IPS DF 6.9 (cell line): Measurements from ENCODE around the gene ADAMTS12.

ENCODE experiments used
- DNase-seq: peaks from one replicate; pipeline ENCODE4 v3.0.0-alpha.2; 2013; ENCODE audit warnings: low read depth, low spot score
- H3K27ac ChIP-seq: one replicate; pipeline ENCODE4 v1.5.1; 2013; ENCODE audit warnings: low read length, control low read depth
- H3K27me3 ChIP-seq: 2 replicates; pipeline ENCODE4 v1.6.1; 2013; ENCODE audit warnings: mild to moderate bottlenecking, low read length; ENCODE audit not compliant: control insufficient read depth, insufficient read depth
- H3K36me3 ChIP-seq: 2 replicates; pipeline ENCODE4 v1.6.1; 2013; ENCODE audit warnings: low read length; ENCODE audit not compliant: control insufficient read depth, insufficient read depth
- H3K4me1 ChIP-seq: 2 replicates; pipeline ENCODE4 v1.6.1; 2013; ENCODE audit warnings: low read length; ENCODE audit not compliant: control insufficient read depth, insufficient read depth
- H3K4me3 ChIP-seq: 2 replicates; pipeline ENCODE4 v1.5.1; 2013; ENCODE audit warnings: mild to moderate bottlenecking, low read length
- H3K9me3 ChIP-seq: 2 replicates; pipeline ENCODE4 v1.6.1; 2013; ENCODE audit warnings: low read length, inconsistent platforms; ENCODE audit not compliant: control insufficient read depth, insufficient read depth
- WGBS: extraction: QIAGEN DNeasy Blood & Tissue Kit; methylation state at CpG from one replicate; pipeline ENCODE4 v1.1.7; 2013; ENCODE audit warnings: mixed read lengths, missing lambda C conversion rate; ENCODE audit not compliant: insufficient read length, insufficient coverage; 5-methylcytosine and 5-hydroxymethylcytosine counted together

Gene ADAMTS12

DNA sequence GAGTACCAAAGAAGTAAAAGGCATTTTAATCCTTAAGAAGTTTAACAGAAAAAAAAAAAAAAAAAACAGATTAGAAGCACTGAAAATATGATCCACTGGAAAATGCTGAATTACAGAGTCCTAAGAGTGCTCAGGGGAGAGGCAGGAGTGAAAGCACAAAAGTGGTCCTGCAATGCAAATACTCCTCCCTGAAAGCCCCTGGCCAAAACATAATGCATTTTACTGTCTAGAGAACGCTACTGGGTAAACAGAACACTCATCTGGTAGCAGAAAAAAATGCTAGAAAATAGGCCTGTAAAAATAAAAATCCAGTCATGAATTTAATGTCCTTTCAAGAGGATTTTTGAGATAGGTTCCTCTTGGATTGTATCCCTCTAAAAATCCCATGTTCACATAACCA, 81.9 kb downstream of the ADAMTS12 start:
- no peak for DNase-seq
- no peaks in the 10 kb centered on the region for H3K9me3 ChIP-seq
- no peaks in the 10 kb centered on the region for H3K27me3 ChIP-seq
- no peaks in the 10 kb centered on the region for H3K36me3 ChIP-seq
- WGBS, result no CpG with 5 or more reads among the region's 1 CpG
- H3K4me1 ChIP-seq, result no peaks in the 10 kb centered on the region
- H3K27ac ChIP-seq, result no peak overlapping the region
- H3K4me3 ChIP-seq, result no peak overlapping the region

DNA sequence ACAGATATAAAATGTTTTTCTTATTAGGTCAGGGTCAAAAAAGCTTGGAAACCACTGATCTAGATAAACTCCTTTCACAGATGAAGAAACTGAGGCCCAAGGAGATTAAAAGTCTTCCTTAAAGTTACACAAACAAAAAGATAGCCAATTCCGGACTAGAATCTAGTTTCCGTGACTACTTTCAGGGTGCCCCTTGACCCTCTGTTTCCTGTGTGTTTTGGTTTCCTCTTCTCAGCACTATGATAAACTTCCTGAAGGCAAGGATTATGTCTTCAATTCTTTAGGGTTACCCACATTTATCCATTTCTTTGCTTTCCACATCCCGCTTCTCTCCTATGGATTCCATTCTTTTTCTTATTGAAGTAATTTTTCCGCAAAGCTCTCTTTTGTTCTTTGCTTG, 83.1 kb downstream of the ADAMTS12 start:
- no peaks in the 10 kb centered on the region for H3K4me1 ChIP-seq
- no CpG with 5 or more reads among the region's 4 CpGs for WGBS
- no peaks in the 10 kb centered on the region for H3K36me3 ChIP-seq
- H3K27ac ChIP-seq, result no peak overlapping the region
- H3K27me3 ChIP-seq, result no peaks in the 10 kb centered on the region
- no peak overlapping the region for H3K4me3 ChIP-seq
- H3K9me3 ChIP-seq, result no peaks in the 10 kb centered on the region
- DNase-seq, result no peak

DNA sequence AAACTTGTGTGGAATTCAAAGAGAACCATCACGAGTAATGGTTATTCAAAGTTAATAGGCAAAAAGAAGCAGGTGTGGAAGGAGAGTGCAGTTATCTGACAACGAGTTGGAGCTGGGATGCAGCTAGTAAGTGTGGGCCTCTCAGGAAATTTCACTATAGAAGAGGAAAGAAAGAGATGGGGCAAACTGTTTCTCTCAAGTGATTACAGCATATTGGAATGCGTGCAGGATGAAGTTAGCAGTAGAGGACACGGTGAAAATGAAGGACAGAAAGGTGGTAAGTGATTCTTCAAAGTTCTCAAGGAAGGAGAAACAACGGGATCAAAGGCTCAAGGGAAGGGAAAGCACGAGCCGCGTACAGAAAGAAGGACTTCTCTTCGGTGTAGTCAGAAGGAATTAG, 84.0 kb downstream of the ADAMTS12 start:
- Histone ChIP-seq H3K4me3 (no peak overlapping the region), H3K27ac (no peak overlapping the region), H3K9me3 (no peaks in the 10 kb centered on the region), H3K4me1 (no peaks in the 10 kb centered on the region), H3K36me3 (no peaks in the 10 kb centered on the region), H3K27me3 (no peaks in the 10 kb centered on the region)
- no peak for DNase-seq
- no CpG with 5 or more reads among the region's 9 CpGs for WGBS

DNA sequence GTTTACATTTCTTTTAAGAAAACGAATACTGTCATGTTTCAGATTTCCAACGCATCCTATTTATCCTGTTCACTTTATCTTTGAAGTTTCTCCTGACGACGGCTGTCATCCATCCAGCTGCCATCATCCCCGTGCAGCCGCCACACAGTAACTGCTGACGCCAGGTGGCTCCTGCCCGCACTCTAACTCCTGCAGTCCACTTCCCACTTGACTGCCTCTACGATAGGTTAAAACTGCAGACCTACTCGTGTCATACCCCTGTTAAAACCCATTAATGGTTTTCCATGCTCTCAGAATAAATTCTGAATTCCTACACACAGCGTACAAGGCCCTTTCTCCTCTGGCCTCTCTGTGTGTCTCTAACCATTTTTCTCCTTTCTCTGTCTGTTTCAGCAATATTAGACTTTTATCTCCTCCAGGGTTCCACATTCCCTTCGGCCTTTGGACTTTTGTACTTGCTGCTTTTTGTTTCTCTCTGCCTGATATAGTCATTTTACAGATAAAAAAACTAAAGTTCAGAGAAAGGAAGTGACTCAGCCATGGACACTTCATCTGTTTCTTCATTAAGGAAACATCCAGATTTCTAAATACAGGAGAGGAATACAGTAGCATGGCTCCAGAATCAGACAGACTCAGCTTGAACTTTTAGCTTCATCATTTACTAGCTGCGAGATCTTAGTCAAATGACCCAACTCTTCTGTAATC, 84.9 kb downstream of the ADAMTS12 start:
- Histone ChIP-seq H3K27me3 (no peaks in the 10 kb centered on the region), H3K27ac (no peak overlapping the region), H3K4me1 (no peaks in the 10 kb centered on the region), H3K4me3 (no peak overlapping the region), H3K36me3 (no peaks in the 10 kb centered on the region), H3K9me3 (no peaks in the 10 kb centered on the region)
- no CpG with 5 or more reads among the region's 13 CpGs for WGBS
- no peak for DNase-seq

DNA sequence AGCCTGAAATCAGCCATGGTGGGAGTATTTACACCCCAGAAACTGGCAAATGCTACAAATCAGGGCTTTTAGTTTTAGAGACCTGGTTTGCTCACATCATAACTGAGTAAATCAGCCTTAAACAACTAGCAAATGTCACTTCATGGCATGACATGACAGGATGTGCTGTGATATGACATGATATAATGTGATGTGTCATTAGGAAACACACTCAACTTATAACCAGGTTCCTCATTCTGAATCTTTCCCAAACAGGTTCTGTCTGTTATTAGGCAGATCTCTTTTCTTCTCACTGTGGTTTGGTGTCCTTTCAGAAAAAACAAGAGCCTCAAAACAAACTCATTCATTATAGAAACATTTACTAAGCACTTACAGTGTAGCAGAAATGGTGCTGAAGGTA, 90.5 kb downstream of the ADAMTS12 start:
- no peak overlapping the region for H3K27ac ChIP-seq
- DNase-seq, result no peak

DNA sequence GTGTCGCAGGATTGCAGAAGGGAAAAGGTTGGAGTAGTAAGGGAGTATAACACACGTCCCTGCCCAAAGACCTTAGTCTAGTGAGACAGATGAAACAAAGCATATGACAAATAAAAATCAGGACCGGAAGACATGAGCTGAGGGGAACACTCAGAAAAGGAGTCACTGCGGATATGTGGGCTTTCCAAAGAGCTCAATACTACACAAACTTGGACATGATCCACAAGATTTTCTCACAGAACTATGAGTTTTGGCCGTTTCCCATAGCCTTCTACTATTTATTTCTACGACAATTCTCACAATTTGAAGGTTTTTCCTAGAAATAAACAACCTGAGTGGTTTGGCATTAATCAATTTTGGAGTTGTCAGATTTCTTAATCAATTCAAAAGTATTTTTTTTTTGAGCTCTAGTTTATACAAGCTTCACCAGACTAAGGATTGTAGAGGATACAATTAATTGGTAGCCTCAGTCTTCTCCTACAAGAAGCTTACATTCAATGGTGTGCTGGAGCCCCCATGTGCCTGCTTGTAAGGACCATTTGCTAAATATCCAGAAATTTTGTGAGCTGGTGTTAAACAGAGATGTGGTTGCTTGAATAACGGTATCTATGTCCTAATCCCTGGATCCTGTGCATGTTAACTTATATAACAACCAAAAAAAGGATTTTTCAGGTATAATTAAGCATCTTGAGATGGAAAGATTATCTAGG, 91.4 kb downstream of the ADAMTS12 start:
- no CpG with 5 or more reads among the region's 7 CpGs for WGBS
- Histone ChIP-seq H3K27me3 (no peaks in the 10 kb centered on the region), H3K27ac (no peak overlapping the region), H3K4me3 (no peak overlapping the region), H3K9me3 (no peaks in the 10 kb centered on the region), H3K4me1 (peaks cover 2% of the 10 kb centered on the region; the same call in 1 of the 2 replicates), H3K36me3 (no peaks in the 10 kb centered on the region)
- DNase-seq, result no peak

More for the DNA sequence above, 90.5 kb downstream of the ADAMTS12 start:
- Histone ChIP-seq H3K9me3 (no peaks in the 10 kb centered on the region), H3K4me3 (no peak overlapping the region), H3K4me1 (no peaks in the 10 kb centered on the region), H3K36me3 (no peaks in the 10 kb centered on the region), H3K27me3 (no peaks in the 10 kb centered on the region)

DNA sequence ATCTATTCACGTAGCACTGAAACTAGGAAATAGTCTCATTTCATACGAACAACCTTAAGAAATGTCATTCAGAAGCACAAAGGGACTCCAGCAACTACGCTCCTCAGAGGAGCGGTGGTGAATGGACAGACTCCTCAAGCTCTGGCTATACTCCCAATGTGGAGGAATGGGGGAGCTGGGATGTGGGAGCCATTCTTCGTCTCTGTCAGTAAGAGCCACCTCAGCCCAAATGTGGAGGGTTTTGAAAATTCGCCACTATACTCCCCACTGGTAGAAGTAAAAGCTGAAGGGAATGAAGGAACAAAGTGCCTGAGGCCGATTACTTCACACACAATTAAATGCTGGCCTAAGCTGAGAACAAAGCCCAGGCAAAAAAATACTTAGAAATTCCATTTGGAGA, 96.3 kb downstream of the ADAMTS12 start:
- no peak overlapping the region for H3K27ac ChIP-seq
- 100% methylated on average over 1 of the region's 7 CpGs for WGBS

DNA sequence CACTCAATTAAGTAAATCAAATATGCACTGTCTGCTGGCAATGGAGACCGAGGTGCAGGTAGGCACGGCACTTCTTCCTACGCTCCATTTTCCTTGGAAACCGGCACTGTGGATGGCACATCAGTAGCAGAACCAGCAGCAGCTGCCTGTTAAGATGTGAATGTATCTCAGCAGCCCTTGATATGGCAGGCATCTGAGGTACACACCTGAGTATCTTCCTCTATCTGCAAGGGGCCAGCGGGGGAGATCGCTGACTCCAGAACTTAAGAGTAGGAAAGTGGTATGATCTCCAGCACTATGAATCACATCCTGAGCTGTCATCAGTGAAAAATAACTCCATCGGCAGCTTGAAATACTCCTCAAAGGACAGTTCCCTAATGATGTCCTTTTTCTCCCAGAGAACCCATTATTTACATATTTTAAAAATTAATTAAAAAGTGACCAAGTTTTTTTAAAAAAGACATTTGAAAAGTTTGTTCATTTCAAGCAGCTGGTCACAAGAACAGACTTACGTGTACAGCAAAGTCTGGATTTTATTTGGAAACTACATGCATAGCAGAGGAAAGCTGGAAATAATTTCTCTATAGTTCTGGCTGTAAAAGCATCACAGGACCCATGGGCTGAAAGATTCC, 97.1 kb downstream of the ADAMTS12 start:
- no peaks in the 10 kb centered on the region for H3K27me3 ChIP-seq
- no peak overlapping the region for H3K4me3 ChIP-seq
- H3K9me3 ChIP-seq, result no peaks in the 10 kb centered on the region
- no CpG with 5 or more reads among the region's 8 CpGs for WGBS
- H3K27ac ChIP-seq, result no peak overlapping the region
- H3K4me1 ChIP-seq, result peaks cover 3% of the 10 kb centered on the region; the same call in 1 of the 2 replicates
- no peak for DNase-seq
- no peaks in the 10 kb centered on the region for H3K36me3 ChIP-seq

More for the DNA sequence above, 96.3 kb downstream of the ADAMTS12 start:
- Histone ChIP-seq H3K36me3 (no peaks in the 10 kb centered on the region), H3K4me3 (no peak overlapping the region), H3K27me3 (no peaks in the 10 kb centered on the region), H3K4me1 (peaks cover 3% of the 10 kb centered on the region; the same call in 1 of the 2 replicates), H3K9me3 (no peaks in the 10 kb centered on the region)
- DNase-seq, result no peak

DNA sequence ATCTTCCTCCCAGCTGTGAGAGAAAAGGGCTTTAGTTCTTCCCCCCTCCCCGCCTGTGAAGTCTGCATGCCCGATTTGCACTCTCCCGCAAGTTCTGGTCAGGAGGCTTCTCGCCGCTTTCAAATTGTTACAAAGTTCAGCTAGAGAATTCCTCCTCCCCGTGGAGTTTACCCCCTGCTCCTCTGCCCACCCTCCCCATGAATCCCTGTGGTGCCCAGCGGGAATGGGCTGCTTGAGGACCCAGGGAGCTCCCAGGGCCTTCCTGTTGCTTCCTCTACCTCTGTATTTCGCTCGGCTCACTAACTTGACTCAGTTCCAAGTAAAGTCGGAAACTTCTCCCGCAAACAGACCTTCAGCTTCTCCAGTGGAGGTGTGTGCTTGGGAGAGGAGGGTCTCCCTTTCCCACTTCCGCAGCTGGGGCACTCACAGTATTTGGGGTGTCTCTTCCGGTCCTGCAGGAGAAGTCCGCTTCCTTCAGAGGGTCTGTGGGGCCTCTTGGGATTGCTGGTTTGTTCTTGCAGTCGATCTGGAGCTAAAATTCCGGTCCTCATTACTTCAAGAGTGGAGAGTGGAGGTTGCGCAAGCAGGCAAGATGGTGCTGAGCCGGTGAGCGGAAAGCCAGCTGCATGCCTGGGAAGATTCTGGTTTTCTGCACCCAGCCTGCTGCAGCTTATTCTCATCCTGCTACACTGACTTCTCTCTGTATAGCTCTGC, 97.8 kb downstream of the ADAMTS12 start:
- peaks cover 3% of the 10 kb centered on the region; the same call in 1 of the 2 replicates for H3K4me1 ChIP-seq
- H3K27ac ChIP-seq, result no peak overlapping the region
- no peaks in the 10 kb centered on the region for H3K36me3 ChIP-seq
- DNase-seq, result no peak
- H3K4me3 ChIP-seq, result no peak overlapping the region
- no peaks in the 10 kb centered on the region for H3K27me3 ChIP-seq
- H3K9me3 ChIP-seq, result no peaks in the 10 kb centered on the region
- WGBS, result no CpG with 5 or more reads among the region's 19 CpGs

DNA sequence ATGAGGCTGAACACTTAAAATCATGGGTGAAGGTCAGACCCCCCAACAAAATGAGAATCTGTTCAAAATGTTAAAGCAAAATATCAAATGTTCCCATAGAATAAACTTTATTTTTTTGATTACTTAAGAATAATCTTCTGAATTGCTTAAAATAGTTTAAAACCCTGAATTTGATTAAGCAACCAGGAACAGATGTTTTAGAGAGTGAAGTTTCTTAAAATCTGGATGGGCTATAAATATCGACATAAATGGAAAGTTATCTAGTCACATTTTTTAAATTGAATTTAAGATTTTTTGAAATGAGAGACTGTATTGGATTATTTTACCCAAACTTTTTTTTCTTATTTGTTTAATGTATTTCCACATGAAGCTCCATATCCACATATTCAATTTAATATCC, 98.5 kb downstream of the ADAMTS12 start:
- H3K9me3 ChIP-seq, result no peaks in the 10 kb centered on the region
- no peaks in the 10 kb centered on the region for H3K27me3 ChIP-seq
- H3K27ac ChIP-seq, result no peak overlapping the region
- peaks cover 3% of the 10 kb centered on the region; the same call in 1 of the 2 replicates for H3K4me1 ChIP-seq
- no CpG with 5 or more reads among the region's 1 CpG for WGBS
- no peak for DNase-seq
- H3K36me3 ChIP-seq, result no peaks in the 10 kb centered on the region
- no peak overlapping the region for H3K4me3 ChIP-seq
